Daoy (cell line): ENCODE results near the gene SIK2. TPM values are rescaled to one million over a fixed set of nuclear protein-coding genes. Genes with fewer than 3 reads are reported as not detected.
"Not testable (repeated sequence)": the region's sequence is repeated elsewhere in the genome, so short reads cannot be mapped to it uniquely, and the experiment has no call there.

Source experiments
- DNase-seq: peaks from one replicate; pipeline ENCODE4 v3.0.0-alpha.2; 2015; ENCODE audit warnings: low read depth
- total RNA-seq: library from RNA; depleted of rRNA; stranded (reverse); fragments of >200 nt; shearing (Covaris generic); gene quantifications from 2 replicates; pipeline ENCODE4 v1.2.3, GENCODE V29; 2014

SIK2 gene
- total RNA-seq, 1 experiment from 2014 or later = 4.7 TPM

GRCh38 chr11:111658493-111658892 lies 56.2 kb downstream of the SIK2 start:
- not testable (repeated sequence) for DNase-seq

- no peak for DNase-seq
Measured at GRCh38 chr11:111659201-111660115, 57.2 kb downstream of the SIK2 start.

GRCh38 chr11:111660822-111661221 lies 58.6 kb downstream of the SIK2 start:
- no peak for DNase-seq

GRCh38 chr11:111663820-111664219 lies 61.6 kb downstream of the SIK2 start:
- DNase-seq = no peak

GRCh38 chr11:111665777-111666176 lies 63.5 kb downstream of the SIK2 start:
- DNase-seq = peak; percentile 6

GRCh38 chr11:111668980-111669379 lies 66.7 kb downstream of the SIK2 start:
- no peak for DNase-seq

GRCh38 chr11:111671383-111671782 lies 69.1 kb downstream of the SIK2 start:
- no peak for DNase-seq

GRCh38 chr11:111672949-111673348 lies 70.7 kb downstream of the SIK2 start:
- DNase-seq = no peak

- no peak for DNase-seq
Measured at GRCh38 chr11:111674941-111675340, 72.7 kb downstream of the SIK2 start.

GRCh38 chr11:111675891-111676290 lies 73.6 kb downstream of the SIK2 start:
- no peak for DNase-seq

GRCh38 chr11:111676878-111677585 lies 74.8 kb downstream of the SIK2 start:
- peak; percentile 23 for DNase-seq

- no peak for DNase-seq
Measured at GRCh38 chr11:111680486-111681175, 78.4 kb downstream of the SIK2 start.

- no peak for DNase-seq
Measured at GRCh38 chr11:111683806-111684205, 81.6 kb downstream of the SIK2 start.

- DNase-seq = no peak
Measured at GRCh38 chr11:111684251-111684650, 82.0 kb downstream of the SIK2 start.

- no peak for DNase-seq
Measured at GRCh38 chr11:111688013-111688412, 85.8 kb downstream of the SIK2 start.

- no peak for DNase-seq
Measured at GRCh38 chr11:111691176-111691575, 88.9 kb downstream of the SIK2 start.

- no peak for DNase-seq
Measured at GRCh38 chr11:111691741-111692140, 89.5 kb downstream of the SIK2 start.

GRCh38 chr11:111693224-111693937 lies 91.1 kb downstream of the SIK2 start:
- DNase-seq = no peak

GRCh38 chr11:111694851-111695250 lies 92.6 kb downstream of the SIK2 start:
- peak; percentile 58 for DNase-seq

- no peak for DNase-seq
Measured at GRCh38 chr11:111696556-111696955, 94.3 kb downstream of the SIK2 start.

- DNase-seq = no peak
Measured at GRCh38 chr11:111697933-111698371, 95.7 kb downstream of the SIK2 start.
